Right atrium auricular region (tissue), 2 donors: ENCODE data around the gene ZKSCAN1. TPM values are rescaled to one million over a fixed set of nuclear protein-coding genes. Genes with fewer than 3 reads are reported as not detected.
A peak's percentile ranks its signal among the peaks of the same experiment; 100 is the strongest.

Source experiments
- DNase-seq: peaks from one replicate; pipeline ENCODE4 v3.0.0-alpha.2; 2019; ENCODE audit warnings: low spot score
- H3K27ac ChIP-seq, 2 donors: fragments of 200-600 bp; sonication (generic); 1 replicate in 1 of 2; 2 replicates in 1 of 2; pipeline ENCODE4 v1.5.1; 2016 to 2019
- H3K27me3 ChIP-seq, 2 donors: fragments of 200-600 bp; sonication (generic); one replicate each; pipeline versions ENCODE4 v1.5.1 to v1.6.0; 2017 to 2019
- H3K36me3 ChIP-seq: fragments of 200-600 bp; sonication (generic); one replicate; pipeline ENCODE4 v1.5.1; 2016
- H3K4me1 ChIP-seq, 2 donors: fragments of 200-600 bp; sonication (generic); one replicate each; pipeline versions ENCODE4 v1.5.1 to v1.6.0; 2017 to 2019
- H3K4me3 ChIP-seq, 2 donors: fragments of 200-600 bp; sonication (generic); 1 replicate in 1 of 2; 2 replicates in 1 of 2; pipeline ENCODE4 v1.5.1; 2017 to 2019; ENCODE audit warnings: mild to moderate bottlenecking in 1 of 2, moderate library complexity in 1 of 2
- H3K9me3 ChIP-seq, 2 donors: fragments of 200-600 bp; sonication (generic); one replicate each; pipeline ENCODE4 v1.5.1; 2019
- total RNA-seq, 2 donors: library from RNA; depleted of rRNA; stranded (reverse); fragments of >200 nt; gene quantifications; one replicate each; pipeline ENCODE4 v1.1.0, GENCODE V29; 2016
- TF ChIP-seq, protein P1 (sequence below), 2 donors: fragments of 200-600 bp; sonication (generic); IDR thresholded peaks; one replicate each; pipeline ENCODE4 v1.5.1; 2019; ENCODE audit warnings: antibody characterized with exemption in 2 of 2

ZKSCAN1 gene
- total RNA-seq, 2 donors from 2014 or later = 19.8 to 20.0 TPM

DNA sequence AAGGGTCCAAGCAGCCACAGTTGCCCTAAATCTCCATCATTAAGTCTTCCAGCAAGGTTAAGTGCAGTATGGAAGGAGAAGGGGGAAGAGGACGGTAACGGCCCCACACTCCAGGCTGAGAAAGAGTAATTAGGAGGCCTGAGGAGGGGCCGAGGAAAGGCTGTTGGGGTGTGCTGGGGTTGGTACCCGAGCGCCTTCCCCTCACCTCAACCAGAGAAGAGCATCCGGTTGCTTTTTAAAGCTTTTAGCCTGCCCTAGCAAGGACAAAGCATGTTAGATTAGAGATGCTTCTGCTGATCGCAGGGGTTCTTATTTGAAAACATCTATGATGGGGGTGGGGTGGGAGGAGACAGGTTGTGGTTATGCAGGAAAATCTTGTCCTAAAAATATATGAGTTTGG, 25.2 kb downstream of the ZKSCAN1 start:
- Histone ChIP-seq H3K4me3 (no peak overlapping the region), H3K27ac (no peak overlapping the region), H3K4me1 (no peaks in the 10 kb centered on the region), H3K36me3 (peaks cover 7% of the 10 kb centered on the region), H3K27me3 (no peaks in the 10 kb centered on the region), H3K9me3 (no peaks in the 10 kb centered on the region)
- no peak for DNase-seq
- TF ChIP-seq, protein P1, sequence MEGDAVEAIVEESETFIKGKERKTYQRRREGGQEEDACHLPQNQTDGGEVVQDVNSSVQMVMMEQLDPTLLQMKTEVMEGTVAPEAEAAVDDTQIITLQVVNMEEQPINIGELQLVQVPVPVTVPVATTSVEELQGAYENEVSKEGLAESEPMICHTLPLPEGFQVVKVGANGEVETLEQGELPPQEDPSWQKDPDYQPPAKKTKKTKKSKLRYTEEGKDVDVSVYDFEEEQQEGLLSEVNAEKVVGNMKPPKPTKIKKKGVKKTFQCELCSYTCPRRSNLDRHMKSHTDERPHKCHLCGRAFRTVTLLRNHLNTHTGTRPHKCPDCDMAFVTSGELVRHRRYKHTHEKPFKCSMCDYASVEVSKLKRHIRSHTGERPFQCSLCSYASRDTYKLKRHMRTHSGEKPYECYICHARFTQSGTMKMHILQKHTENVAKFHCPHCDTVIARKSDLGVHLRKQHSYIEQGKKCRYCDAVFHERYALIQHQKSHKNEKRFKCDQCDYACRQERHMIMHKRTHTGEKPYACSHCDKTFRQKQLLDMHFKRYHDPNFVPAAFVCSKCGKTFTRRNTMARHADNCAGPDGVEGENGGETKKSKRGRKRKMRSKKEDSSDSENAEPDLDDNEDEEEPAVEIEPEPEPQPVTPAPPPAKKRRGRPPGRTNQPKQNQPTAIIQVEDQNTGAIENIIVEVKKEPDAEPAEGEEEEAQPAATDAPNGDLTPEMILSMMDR (IDR thresholded peaks at IDR 0.05) = no peak

DNA sequence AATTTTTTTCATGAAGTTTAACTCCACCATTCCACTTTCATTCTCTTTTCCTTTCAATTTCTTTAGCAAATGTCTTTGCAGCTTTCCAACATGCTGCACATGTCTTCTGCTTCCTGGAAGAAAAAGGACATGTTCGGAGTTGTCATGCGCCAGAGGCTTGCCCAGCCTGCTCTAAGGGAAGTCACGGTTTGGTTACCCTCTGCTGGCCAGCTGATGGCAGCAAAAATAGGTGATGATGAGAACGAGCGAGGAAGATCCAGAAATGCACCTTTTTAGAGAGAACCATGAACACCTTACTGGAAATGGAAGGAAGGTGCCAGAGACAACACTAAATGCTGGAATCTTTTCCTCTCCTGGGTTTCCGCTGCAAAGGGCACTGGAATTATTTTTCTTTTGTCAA, 29.3 kb downstream of the ZKSCAN1 start:
- TF ChIP-seq, protein P1 (IDR thresholded peaks at IDR 0.05) = no peak
- H3K27ac ChIP-seq = no peak overlapping the region
- H3K4me1 ChIP-seq = no peaks in the 10 kb centered on the region
- no peak for DNase-seq
- H3K36me3 ChIP-seq = no peaks in the 10 kb centered on the region
- no peaks in the 10 kb centered on the region for H3K9me3 ChIP-seq
- no peaks in the 10 kb centered on the region for H3K27me3 ChIP-seq
- no peak overlapping the region for H3K4me3 ChIP-seq

DNA sequence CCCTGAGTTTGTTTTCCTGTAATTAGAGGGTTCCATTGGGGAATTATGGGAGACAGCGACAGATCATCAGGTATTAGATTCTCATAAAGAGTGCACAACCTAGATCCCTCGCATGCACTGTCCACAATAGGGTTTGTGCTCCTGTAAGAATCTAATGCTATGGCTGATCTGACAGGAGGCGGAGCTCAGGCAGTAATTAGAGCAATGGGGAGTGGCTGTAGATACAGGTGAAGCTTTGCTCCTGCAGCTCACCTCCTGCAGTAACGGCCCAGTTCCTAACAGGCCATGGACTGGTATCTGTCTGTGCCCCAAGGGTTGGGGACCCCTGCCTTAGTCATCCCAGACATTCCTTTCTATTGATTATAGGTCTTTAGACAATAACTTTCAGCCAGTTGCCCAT, 33.3 kb downstream of the ZKSCAN1 start:
- DNase-seq = no peak
- Histone ChIP-seq H3K4me1 (peaks cover 0 to 9% of the 10 kb centered on the region in 2 donors), H3K9me3 (no peaks in the 10 kb centered on the region), H3K27ac (no peak overlapping the region), H3K4me3 (peak overlapping the region in 1 of 2 donors; percentile 77), H3K27me3 (no peaks in the 10 kb centered on the region), H3K36me3 (no peaks in the 10 kb centered on the region)
- TF ChIP-seq, protein P1 (IDR thresholded peaks at IDR 0.05) = no peak

DNA sequence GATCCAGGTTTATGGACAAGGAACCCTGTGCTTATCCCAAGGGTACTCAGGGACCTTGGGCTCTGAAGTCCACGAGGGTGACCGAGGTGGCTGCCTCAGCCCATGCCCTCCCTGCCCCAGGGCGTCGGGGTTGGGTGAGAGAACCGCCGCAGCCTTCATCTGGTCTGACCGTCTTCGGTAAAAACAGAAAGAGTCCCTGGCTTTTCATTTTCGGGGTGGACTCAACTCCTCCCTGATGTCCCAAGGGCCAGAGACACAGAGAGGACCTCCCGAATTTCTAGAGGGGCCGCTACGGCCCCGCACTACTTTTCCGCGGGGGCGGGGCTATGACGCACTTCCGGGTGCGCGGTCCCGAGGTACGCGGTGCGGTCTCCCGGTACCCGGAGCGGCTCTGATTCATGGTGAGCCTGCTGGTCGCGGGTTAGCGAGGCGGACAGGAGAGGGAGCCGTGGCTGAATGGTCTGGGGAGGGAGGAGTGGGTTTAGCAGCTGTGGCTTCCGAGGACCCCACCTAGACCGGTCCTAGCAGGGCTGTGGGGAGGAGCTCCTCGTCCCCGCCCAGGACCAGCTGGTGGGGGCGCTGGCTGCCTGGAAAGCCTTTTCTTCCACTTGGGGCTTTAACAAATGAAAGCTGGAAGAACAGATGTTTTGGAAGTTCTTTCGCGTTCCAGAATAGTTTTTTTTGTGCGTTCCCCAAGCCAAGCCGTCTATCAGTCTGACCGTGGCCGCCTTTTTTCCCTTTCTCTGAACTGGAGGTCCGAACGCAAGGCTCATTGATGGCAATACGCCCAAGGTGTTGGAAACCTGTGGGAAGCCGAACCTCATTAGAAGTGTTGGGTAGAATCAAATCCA, 34.3 kb downstream of the ZKSCAN1 start, which contains the start of gene ZSCAN21:
Gene ZSCAN21 (plus strand): TSS at position 334 of the 851 bp plus-strand sequence. CDS start 7,233 bp downstream, outside the sequence.
- peak; percentile 85 for DNase-seq
- Histone ChIP-seq H3K9me3 (no peaks in the 10 kb centered on the region), H3K4me1 (peaks cover 0 to 9% of the 10 kb centered on the region in 2 donors), H3K4me3 (peak within 1 kb of the TSS; percentile 61 to 77), H3K27ac (peak within 1 kb of the TSS; percentile 89 to 96), H3K27me3 (no peaks in the 10 kb centered on the region), H3K36me3 (no peaks in the 10 kb centered on the region)
- TF ChIP-seq, protein P1 (IDR thresholded peaks at IDR 0.05) = peak in 1 of 2 donors; percentile 45

DNA sequence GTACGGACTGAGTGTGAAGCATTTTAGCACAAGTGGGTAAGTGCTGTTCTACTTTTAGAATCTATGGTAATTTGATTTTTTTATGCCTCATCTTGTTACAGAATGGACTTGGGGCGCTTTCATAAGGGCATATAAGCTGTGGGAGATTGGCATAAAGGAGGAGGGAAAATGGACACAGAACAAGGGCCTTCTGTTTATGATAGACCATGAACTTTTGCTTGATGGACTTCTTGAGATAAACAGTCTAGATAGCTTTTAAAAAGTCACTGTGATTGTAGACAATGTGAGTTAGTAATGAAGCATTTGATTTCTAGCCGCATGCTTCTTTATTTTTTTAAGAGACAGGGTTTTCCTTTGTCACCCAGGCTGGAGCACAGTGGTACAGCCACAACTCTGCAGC, 36.2 kb downstream of the ZKSCAN1 start:
- TF ChIP-seq, protein P1 (IDR thresholded peaks at IDR 0.05) = no peak
- no peak for DNase-seq
- Histone ChIP-seq H3K4me1 (peaks cover 0 to 9% of the 10 kb centered on the region in 2 donors), H3K9me3 (no peaks in the 10 kb centered on the region), H3K27me3 (no peaks in the 10 kb centered on the region), H3K27ac (no peak overlapping the region), H3K36me3 (peaks cover 3% of the 10 kb centered on the region), H3K4me3 (no peak overlapping the region)
